Measurements from ENCODE around the gene ATG9B. TPM values are rescaled to one million over a fixed set of nuclear protein-coding genes. Genes with fewer than 3 reads are reported as not detected.

Gene ATG9B
- total and polyA plus RNA-seq, 2 of the 13 experiments (the other 11 are each of a cell fraction or from before 2014, with no cell fraction given), result 0.24 TPM; not detected in 1

DNA sequence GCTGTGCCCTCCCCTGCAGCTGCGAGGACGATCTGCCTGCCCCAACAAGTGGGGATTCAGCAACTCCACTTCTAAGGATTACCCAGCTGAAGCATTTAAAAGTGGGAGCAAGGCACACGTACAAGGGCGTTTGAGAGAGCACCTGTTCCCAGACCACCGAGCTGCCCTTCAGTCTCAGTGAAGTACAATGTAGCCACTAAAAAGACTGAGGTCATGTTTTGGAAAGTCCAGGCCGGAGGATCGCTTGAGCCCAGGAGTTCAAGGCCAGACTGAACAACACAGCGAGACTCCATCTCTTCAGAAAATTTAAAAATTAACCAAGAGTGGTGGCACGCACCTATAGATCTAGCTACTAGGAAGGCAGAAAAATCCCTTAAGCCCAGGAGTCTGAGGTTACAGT is 18.7 kb downstream of the ATG9B start (continued):
- TF ChIP-seq, protein P1, sequence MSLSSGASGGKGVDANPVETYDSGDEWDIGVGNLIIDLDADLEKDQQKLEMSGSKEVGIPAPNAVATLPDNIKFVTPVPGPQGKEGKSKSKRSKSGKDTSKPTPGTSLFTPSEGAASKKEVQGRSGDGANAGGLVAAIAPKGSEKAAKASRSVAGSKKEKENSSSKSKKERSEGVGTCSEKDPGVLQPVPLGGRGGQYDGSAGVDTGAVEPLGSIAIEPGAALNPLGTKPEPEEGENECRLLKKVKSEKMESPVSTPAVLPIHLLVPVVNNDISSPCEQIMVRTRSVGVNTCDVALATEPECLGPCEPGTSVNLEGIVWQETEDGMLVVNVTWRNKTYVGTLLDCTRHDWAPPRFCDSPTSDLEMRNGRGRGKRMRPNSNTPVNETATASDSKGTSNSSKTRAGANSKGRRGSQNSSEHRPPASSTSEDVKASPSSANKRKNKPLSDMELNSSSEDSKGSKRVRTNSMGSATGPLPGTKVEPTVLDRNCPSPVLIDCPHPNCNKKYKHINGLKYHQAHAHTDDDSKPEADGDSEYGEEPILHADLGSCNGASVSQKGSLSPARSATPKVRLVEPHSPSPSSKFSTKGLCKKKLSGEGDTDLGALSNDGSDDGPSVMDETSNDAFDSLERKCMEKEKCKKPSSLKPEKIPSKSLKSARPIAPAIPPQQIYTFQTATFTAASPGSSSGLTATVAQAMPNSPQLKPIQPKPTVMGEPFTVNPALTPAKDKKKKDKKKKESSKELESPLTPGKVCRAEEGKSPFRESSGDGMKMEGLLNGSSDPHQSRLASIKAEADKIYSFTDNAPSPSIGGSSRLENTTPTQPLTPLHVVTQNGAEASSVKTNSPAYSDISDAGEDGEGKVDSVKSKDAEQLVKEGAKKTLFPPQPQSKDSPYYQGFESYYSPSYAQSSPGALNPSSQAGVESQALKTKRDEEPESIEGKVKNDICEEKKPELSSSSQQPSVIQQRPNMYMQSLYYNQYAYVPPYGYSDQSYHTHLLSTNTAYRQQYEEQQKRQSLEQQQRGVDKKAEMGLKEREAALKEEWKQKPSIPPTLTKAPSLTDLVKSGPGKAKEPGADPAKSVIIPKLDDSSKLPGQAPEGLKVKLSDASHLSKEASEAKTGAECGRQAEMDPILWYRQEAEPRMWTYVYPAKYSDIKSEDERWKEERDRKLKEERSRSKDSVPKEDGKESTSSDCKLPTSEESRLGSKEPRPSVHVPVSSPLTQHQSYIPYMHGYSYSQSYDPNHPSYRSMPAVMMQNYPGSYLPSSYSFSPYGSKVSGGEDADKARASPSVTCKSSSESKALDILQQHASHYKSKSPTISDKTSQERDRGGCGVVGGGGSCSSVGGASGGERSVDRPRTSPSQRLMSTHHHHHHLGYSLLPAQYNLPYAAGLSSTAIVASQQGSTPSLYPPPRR (CRISPR knock-in tag; IDR thresholded peaks at IDR 0.05; ENCODE audit: borderline replicate concordance), result peak; percentile 36; the same call in 1 of the 2 replicates
- TF ChIP-seq, protein P2, sequence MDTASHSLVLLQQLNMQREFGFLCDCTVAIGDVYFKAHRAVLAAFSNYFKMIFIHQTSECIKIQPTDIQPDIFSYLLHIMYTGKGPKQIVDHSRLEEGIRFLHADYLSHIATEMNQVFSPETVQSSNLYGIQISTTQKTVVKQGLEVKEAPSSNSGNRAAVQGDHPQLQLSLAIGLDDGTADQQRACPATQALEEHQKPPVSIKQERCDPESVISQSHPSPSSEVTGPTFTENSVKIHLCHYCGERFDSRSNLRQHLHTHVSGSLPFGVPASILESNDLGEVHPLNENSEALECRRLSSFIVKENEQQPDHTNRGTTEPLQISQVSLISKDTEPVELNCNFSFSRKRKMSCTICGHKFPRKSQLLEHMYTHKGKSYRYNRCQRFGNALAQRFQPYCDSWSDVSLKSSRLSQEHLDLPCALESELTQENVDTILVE (CRISPR knock-in tag; IDR thresholded peaks at IDR 0.05), result no peak
- TF ChIP-seq DNMT3B (CRISPR knock-in tag; conservative IDR thresholded peaks at IDR 0.05), result no peak
- TF ChIP-seq ZNF644 (CRISPR knock-in tag; IDR thresholded peaks at IDR 0.05; ENCODE audit: low read depth), result no peak
- TF ChIP-seq SOX5 (CRISPR knock-in tag; IDR thresholded peaks at IDR 0.05; ENCODE audit: borderline replicate concordance), result peak; percentile 20; the same call in 1 of the 2 replicates
- TF ChIP-seq ZNF781 (CRISPR knock-in tag; IDR thresholded peaks at IDR 0.05; ENCODE audit: borderline replicate concordance, not compliant biosample characterization), result no peak
- no peak for TF ChIP-seq NFKB2 (CRISPR knock-in tag; IDR thresholded peaks at IDR 0.05; ENCODE audit: borderline replicate concordance)
- TF ChIP-seq ATRX (CRISPR knock-in tag; IDR thresholded peaks at IDR 0.05; ENCODE audit: borderline replicate concordance), result no peak
- no peak for TF ChIP-seq ZC3H4 (CRISPR knock-in tag; IDR thresholded peaks at IDR 0.05; ENCODE audit: borderline replicate concordance)
- TF ChIP-seq ZNF180 (CRISPR knock-in tag; IDR thresholded peaks at IDR 0.05; ENCODE audit: borderline replicate concordance, low read depth), result no peak
- TF ChIP-seq, protein P3, sequence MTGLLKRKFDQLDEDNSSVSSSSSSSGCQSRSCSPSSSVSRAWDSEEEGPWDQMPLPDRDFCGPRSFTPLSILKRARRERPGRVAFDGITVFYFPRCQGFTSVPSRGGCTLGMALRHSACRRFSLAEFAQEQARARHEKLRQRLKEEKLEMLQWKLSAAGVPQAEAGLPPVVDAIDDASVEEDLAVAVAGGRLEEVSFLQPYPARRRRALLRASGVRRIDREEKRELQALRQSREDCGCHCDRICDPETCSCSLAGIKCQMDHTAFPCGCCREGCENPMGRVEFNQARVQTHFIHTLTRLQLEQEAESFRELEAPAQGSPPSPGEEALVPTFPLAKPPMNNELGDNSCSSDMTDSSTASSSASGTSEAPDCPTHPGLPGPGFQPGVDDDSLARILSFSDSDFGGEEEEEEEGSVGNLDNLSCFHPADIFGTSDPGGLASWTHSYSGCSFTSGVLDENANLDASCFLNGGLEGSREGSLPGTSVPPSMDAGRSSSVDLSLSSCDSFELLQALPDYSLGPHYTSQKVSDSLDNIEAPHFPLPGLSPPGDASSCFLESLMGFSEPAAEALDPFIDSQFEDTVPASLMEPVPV (CRISPR knock-in tag; IDR thresholded peaks at IDR 0.05), result no peak
- TF ChIP-seq DBP (CRISPR knock-in tag; IDR thresholded peaks at IDR 0.05; ENCODE audit: not compliant biosample characterization), result no peak
- TF ChIP-seq, protein P4, sequence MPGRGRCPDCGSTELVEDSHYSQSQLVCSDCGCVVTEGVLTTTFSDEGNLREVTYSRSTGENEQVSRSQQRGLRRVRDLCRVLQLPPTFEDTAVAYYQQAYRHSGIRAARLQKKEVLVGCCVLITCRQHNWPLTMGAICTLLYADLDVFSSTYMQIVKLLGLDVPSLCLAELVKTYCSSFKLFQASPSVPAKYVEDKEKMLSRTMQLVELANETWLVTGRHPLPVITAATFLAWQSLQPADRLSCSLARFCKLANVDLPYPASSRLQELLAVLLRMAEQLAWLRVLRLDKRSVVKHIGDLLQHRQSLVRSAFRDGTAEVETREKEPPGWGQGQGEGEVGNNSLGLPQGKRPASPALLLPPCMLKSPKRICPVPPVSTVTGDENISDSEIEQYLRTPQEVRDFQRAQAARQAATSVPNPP (CRISPR knock-in tag; IDR thresholded peaks at IDR 0.05), result no peak
- TF ChIP-seq EZH2 (conservative IDR thresholded peaks at IDR 0.05; ENCODE audit: low read depth, low read length), result no peak
- no peak for TF ChIP-seq ZNF569 (CRISPR knock-in tag; IDR thresholded peaks at IDR 0.05; ENCODE audit: borderline replicate concordance)
- no peak for TF ChIP-seq RELA (CRISPR knock-in tag; IDR thresholded peaks at IDR 0.05)
- no peak for TF ChIP-seq TRIM24 (CRISPR knock-in tag; IDR thresholded peaks at IDR 0.05)
- no peak for TF ChIP-seq CBX2 (IDR thresholded peaks at IDR 0.05; ENCODE audit: low read depth, low read length)
- no peak for TF ChIP-seq CBX2 (CRISPR knock-in tag; IDR thresholded peaks at IDR 0.05; ENCODE audit: low read depth)
- TF ChIP-seq MZF1 (CRISPR knock-in tag; IDR thresholded peaks at IDR 0.05; ENCODE audit: borderline replicate concordance), result no peak
- TF ChIP-seq GABPB1 (CRISPR knock-in tag; IDR thresholded peaks at IDR 0.05), result no peak
